Midbrain (tissue), 1 donor: ENCODE results near the gene HDAC9.

ENCODE experiments used
- DNase-seq: peaks from one replicate; lab custom pipeline; 2025; lab: John Stamatoyannopoulos, UW

Gene HDAC9

DNA sequence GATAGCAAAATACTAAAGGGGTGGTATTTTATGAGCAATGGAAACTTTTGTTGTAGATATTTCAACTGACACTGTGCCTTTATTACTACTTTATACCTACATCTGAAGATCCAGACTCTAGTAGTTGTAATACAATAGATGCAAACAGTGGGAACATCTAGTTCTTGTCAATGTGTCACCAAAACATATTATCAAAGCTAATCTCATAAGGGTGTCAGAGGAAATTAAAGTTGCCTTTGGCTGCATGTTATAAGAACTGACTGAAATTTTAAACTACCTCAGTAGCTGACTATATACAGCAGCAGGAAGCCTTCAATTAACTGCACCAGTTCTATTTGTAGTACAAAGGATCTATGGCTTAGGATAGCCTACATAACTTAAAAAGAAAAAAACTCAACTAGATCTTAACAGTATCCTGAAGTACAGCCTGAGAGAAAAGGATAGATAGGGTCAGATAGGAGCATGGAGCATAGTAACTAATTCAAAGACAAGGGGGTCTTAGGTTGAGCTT, 30.9 kb downstream of the HDAC9 start:
- no peak for DNase-seq

GRCh38 chr7:18529239-18529638, 33.7 kb downstream of the HDAC9 start:
- no peak for DNase-seq

DNA sequence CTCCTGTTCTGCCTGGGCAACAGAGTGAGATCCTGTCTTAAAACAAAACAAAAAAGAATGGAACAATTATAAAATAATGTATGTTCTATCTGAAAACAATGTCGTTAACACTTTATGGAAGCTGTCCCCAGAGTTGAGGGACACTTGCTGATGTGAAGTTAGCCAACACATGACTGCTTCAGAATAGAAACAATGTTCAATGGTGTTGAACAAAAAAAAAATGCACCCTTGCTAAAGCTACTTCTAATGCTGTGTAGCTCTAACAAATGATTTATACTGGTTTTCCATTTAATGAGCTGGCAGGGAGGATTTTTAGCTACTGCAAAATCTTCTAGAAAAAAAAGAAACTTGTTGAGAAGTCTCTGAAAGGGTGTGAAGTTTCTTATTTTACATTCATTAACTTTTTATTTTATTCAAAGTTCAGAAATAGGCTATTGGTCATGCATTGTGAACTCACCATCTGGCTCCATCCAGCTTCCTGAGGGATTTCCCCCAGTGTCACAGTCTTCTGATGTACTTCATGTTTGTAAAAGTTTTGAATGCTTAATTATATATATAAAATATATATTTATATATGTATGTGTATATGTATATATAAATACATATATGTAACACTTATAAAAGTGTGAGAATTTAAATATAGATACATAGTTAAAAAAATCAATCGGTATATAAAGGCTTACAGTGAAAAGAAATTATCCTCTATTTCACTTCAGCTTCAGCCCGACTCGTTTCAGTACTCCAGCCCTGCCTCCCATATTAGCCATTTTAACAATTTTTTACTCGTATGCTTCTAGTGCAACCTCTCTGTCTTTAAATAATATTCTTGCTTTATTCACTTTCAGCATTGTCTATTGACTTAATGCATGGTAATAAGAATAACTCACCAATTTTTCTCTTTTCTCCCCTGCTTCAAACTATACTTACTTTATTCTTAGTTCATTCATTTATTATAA, 35.0 kb downstream of the HDAC9 start:
- DNase-seq, result no peak

- DNase-seq, result no peak
These were observed 36.0 kb downstream of the HDAC9 start for GRCh38 chr7:18531539-18531938.

DNA sequence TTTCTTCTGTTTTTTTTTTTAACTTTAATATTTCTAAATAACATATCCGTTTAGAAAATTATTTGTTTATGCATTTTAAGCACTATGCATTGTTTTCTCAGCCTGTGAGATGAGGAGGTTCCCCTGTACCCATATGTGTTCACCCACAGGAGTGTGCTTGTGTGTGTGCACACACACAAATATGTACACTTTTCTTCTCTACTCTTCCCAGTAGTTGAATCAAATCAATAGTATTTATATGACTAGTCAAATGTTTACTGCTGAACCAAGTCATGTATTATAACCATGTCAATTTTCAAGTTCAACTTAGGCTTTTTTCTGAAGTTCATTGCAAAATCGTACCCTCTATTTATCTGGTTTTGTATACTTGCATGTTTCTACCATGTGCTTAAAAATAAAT, 37.3 kb downstream of the HDAC9 start:
- no peak for DNase-seq

GRCh38 chr7:18534481-18534880, 38.9 kb downstream of the HDAC9 start:
- DNase-seq, result no peak

- DNase-seq, result no peak
These were observed 40.4 kb downstream of the HDAC9 start for GRCh38 chr7:18535810-18536415.

DNA sequence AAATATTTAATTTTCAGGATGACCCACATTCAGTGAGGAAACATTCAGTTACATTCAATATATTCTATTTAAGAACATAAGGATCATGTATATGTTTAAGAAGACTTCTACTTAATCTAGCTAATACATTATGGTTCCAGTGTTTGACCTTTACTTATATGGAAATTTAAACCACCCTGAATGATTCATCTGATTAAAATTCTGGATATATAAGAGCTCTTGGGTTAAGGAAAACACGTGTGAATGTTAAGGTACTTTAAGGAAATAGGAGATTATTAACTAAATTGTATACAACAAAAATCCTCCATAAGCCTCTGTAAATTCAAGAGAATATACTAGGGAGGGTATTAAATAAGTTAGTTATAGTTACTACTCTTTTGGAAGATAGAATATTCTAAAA, 40.9 kb downstream of the HDAC9 start:
- no peak for DNase-seq

DNA sequence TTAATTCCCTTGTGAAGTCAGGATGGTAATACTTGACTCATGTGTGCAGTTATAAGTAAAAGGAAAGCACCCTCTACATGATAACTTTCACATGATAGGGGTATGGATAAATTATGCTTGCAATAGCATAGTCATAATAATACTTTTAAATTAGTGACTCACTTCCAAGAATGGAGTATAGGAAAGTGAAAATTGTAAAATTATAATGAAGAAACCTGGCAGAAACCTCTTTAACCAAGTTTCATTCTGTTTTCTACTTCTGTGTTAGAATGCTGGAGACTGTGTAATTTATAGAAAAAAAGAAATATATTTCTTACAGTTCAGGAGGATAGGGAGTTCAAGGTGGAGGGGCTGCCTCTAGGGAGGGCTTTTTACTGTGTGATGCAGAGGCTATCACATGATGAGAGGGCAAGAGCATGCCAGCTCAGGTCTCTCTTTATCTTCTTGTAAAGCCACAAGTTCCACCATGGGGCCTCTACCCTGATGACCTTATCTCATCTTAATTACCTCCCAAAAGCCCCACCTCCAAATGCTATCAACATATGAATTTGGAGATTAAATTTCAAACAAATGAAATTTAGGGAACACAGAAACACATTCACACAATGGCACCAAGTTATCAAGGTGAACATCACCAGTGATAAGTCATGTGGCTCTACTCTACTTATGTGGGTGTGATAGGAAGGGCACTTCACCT, 43.2 kb downstream of the HDAC9 start:
- DNase-seq, result no peak

GRCh38 chr7:18540396-18540795, 44.8 kb downstream of the HDAC9 start:
- DNase-seq, result no peak

DNA sequence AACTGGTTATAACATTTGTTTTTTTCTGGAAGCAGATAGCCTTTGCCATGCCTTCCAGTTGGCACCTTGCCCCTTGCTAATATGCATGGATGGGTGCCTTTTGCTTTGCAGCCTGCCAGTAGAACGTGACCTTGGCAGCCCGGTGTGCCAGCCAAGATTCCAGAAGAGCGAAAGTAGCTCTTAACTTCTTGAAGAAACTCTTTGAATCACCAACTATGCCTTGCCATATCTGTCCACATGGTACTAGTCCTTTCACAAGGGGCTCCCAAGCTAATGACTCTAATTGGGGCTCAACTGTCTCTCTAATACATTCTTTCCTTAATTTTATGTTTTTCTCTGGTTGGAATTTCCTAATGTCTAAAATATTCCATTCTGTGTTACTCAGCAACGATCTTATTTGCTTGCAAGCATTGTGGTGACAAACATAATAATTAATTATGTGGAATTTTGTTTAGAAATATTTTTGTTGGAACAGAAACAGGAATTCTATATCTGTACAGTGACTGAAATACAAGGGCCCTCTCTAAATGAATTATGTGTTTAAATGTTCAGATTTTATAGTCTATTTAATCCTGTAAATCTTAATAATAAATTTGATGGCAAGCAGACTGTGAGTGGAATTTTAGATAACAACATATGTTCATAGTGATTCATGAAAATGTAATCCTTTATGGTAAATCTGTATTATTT, 45.8 kb downstream of the HDAC9 start:
- DNase-seq, result no peak

DNA sequence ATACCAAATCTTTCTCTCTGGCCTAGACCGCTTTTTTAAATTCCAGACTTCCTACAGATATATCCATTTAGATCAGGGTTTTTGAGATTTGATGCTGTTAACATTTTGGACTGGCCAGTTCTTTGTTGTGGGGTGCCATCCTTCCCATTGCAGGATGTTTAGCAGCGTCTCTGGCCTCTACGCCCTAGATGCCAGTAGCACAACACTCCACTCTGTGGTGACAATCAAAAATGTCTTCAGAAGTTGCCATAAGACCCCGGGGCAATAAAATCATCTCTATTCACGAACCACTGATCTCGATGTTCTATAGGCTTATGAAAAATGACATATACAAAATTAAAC, 46.3 kb downstream of the HDAC9 start:
- no peak for DNase-seq

- DNase-seq, result no peak
These were observed 51.0 kb downstream of the HDAC9 start for GRCh38 chr7:18546576-18546975.

GRCh38 chr7:18547509-18548187, 52.1 kb downstream of the HDAC9 start:
- no peak for DNase-seq

- DNase-seq, result no peak
These were observed 53.0 kb downstream of the HDAC9 start for GRCh38 chr7:18548534-18548933.

GRCh38 chr7:18550574-18550973, 55.0 kb downstream of the HDAC9 start:
- no peak for DNase-seq

DNA sequence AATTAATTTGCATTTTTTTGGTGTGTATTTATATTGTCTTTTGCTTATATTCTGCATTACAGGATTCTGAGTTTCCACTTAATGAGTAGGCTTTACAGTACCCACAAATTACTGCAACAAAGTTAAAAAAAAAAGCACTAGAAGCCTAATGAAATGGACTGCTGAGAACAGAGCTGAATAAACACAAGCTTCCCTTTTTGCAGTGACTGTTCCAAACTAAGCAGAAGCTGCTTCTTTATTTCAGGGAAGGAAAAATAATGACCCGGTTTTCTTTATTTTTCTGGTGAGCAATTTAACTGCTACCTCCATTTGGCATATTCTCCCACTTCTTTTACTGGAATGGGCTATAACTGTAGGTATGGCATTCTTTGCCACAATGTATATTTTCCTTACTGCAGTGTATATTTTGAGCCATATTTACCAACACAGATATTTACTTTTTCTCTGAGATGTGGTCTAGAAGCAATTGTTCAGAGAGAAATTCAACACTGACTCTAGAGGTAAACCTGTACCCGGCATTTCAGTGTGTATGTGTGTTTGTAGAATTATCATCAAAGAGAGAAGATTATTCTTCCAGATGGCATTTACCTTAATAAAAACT, 56.9 kb downstream of the HDAC9 start:
- DNase-seq, result peak; percentile 15

GRCh38 chr7:18552943-18553604, 57.5 kb downstream of the HDAC9 start:
- DNase-seq, result peak; percentile 11

- no peak for DNase-seq
These were observed 58.1 kb downstream of the HDAC9 start for GRCh38 chr7:18553605-18554003.

DNA sequence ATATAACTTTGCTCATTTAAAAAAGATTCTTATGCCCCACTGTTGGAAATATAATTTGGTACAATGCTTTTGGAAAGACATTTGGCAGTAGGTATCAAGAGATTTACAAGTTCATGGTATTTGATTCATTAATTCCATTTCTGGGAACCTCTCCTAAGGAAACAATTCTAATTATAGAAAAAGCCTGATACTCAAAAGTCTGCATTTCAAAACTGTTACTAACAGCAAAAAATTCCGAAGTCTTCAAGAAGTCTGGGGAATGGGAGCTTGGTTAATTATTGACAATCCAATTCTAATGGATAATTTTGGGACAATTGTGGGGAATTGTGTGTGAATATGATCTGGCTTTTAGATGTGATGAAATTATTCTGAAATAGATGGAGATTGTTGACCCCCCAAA, 59.6 kb downstream of the HDAC9 start:
- no peak for DNase-seq

GRCh38 chr7:18555968-18556367, 60.4 kb downstream of the HDAC9 start:
- DNase-seq, result no peak
